K562 (cell line): Measurements from ENCODE around the gene SEBOX. TPM values are rescaled to one million over a fixed set of nuclear protein-coding genes. Genes with fewer than 3 reads are reported as not detected.
A peak's percentile ranks its signal among the peaks of the same experiment; 100 is the strongest.

Source experiments
- CBX1 ChIP-seq: sonication (generic); IDR thresholded peaks from 2 replicates; pipeline ENCODE4 v1.6.1; 2016; ENCODE audit warnings: antibody characterized with exemption, low read depth, mild to moderate bottlenecking
- CBX2 ChIP-seq: fragments of 200-600 bp; sonication (generic); IDR thresholded peaks from one replicate; pipeline ENCODE4 v1.6.1; 2012; ENCODE audit warnings: mild to moderate bottlenecking, low read length, inconsistent platforms; ENCODE audit not compliant: insufficient read depth, poor library complexity, severe bottlenecking
- CTCFL ChIP-seq: IDR thresholded peaks from 2 replicates; pipeline ENCODE4 v1.6.1; 2011; ENCODE audit warnings: borderline replicate concordance, low read depth, mild to moderate bottlenecking, moderate library complexity, low read length; ENCODE audit not compliant: insufficient read depth, poor library complexity, severe bottlenecking
- E2F6 ChIP-seq, 2 experiments: IDR thresholded peaks; 2 replicates each; pipeline ENCODE4 v1.6.1; 2011; ENCODE audit warnings: borderline replicate concordance in 1 of 2, control low read depth in 1 of 2, low read depth in 1 of 2, low read length in 1 of 2, mild to moderate bottlenecking in 1 of 2, mixed read lengths in 1 of 2, moderate library complexity in 1 of 2; ENCODE audit not compliant: insufficient read depth in 1 of 2, insufficient read length in 1 of 2, poor library complexity in 1 of 2, severe bottlenecking in 1 of 2; ENCODE audit errors: extremely low read depth in 1 of 2
- HDAC8 ChIP-seq: fragments of 450-650 bp; IDR thresholded peaks from 2 replicates; pipeline ENCODE4 v1.6.1; 2016; ENCODE audit warnings: mild to moderate bottlenecking, missing genetic modification characterization, moderate library complexity, missing compliant biosample characterization
- KAT8 ChIP-seq: fragments of 450-650 bp; IDR thresholded peaks from 2 replicates; pipeline ENCODE4 v1.6.1; 2016; ENCODE audit warnings: low read depth, mild to moderate bottlenecking
- MXD1 ChIP-seq: fragments of 250-450 bp; sonication (Bioruptor Pico); IDR thresholded peaks from 2 replicates; pipeline ENCODE4 v1.8.0; 2021; ENCODE audit warnings: borderline replicate concordance, mild to moderate bottlenecking, moderate library complexity; ENCODE audit not compliant: poor library complexity, severe bottlenecking
- PHB ChIP-seq: fragments of 250-450 bp; sonication (Bioruptor Pico); IDR thresholded peaks from 2 replicates; pipeline ENCODE4 v1.5.0; 2021
- PKNOX1 ChIP-seq: fragments of 450-650 bp; IDR thresholded peaks from 2 replicates; pipeline ENCODE4 v1.6.1; 2016
- SAP30 ChIP-seq: fragments of 200-600 bp; sonication (generic); IDR thresholded peaks from 2 replicates; pipeline ENCODE4 v1.6.1; 2012; ENCODE audit warnings: borderline replicate concordance, low read depth, mild to moderate bottlenecking, moderate library complexity, low read length, control low read depth, inconsistent platforms; ENCODE audit not compliant: insufficient read depth, poor library complexity, severe bottlenecking
- SP2 ChIP-seq: IDR thresholded peaks from 2 replicates; pipeline ENCODE4 v1.6.1; 2011; ENCODE audit warnings: mild to moderate bottlenecking, low read depth, low read length, moderate library complexity; ENCODE audit not compliant: poor library complexity, severe bottlenecking; ENCODE audit errors: extremely low read depth
- THAP7 ChIP-seq: fragments of 250-450 bp; sonication (Bioruptor Pico); IDR thresholded peaks from 2 replicates; pipeline ENCODE4 v1.5.0; 2021
- ZNF165 ChIP-seq: fragments of 250-450 bp; sonication (Bioruptor Pico); IDR thresholded peaks from 2 replicates; pipeline ENCODE4 v1.4.0; 2020; ENCODE audit warnings: borderline replicate concordance
- ZNF584 ChIP-seq: fragments of 200-800 bp; sonication (Bioruptor generic); IDR thresholded peaks from 2 replicates; pipeline ENCODE4 v1.6.1; 2016; ENCODE audit warnings: low read depth, mild to moderate bottlenecking, missing genetic modification characterization, missing compliant biosample characterization
- ZNF76 ChIP-seq: fragments of 250-450 bp; sonication (Bioruptor Pico); IDR thresholded peaks from 2 replicates; pipeline ENCODE4 v1.4.0; 2020; ENCODE audit warnings: mild to moderate bottlenecking, moderate library complexity, borderline replicate concordance
- polyA plus RNA-seq, 8 experiments: library from polyadenylated mRNA; depleted of rRNA in 4 of 8; stranded (reverse) in 5 of 8; unstranded in 3 of 8; fragments of >200 nt; fragmentation: Nextera tagmentation in 2 of 8; fragmentation: Illumina TruSeq in 1 of 8; extraction: Ambion mirVana in 2 of 8; extraction: Trizol in 1 of 8; gene quantifications; 2 replicates each; pipeline versions ENCODE4 v1.2.1 to v1.2.3, GENCODE V29; 2011 to 2014; ENCODE audit warnings: inconsistent platforms in 1 of 8, missing spikeins in 1 of 8
- total RNA-seq, 7 experiments: library from RNA; depleted of rRNA in 6 of 7; stranded (reverse); fragments of >200 nt in 6 of 7; fragmentation: Illumina TruSeq in 2 of 7; extraction: Trizol in 2 of 7; gene quantifications; 2 replicates each; pipeline versions ENCODE4 v1.2.1 to v1.2.3, GENCODE V29; 2011 to 2021; ENCODE audit warnings: low replicate concordance in 1 of 7
- TF ChIP-seq, protein P1 (sequence below), 2 experiments: fragments of 200-800 bp in 1 of 2; sonication (Bioruptor generic) in 1 of 2; sonication (generic) in 1 of 2; formaldehyde crosslinking in 1 of 2; IDR thresholded peaks in 1 of 2; conservative IDR thresholded peaks in 1 of 2; 2 replicates each; pipeline versions ENCODE4 v1.5.0 to v1.6.1; 2016 to 2020; ENCODE audit warnings: missing compliant biosample characterization in 1 of 2, missing genetic modification characterization in 1 of 2, missing genetic modification reagents in 1 of 2

Gene SEBOX
- total and polyA plus RNA-seq, 9 of the 15 experiments (the other 6 are each of a cell fraction or from before 2014, with no cell fraction given), result not detected

DNA sequence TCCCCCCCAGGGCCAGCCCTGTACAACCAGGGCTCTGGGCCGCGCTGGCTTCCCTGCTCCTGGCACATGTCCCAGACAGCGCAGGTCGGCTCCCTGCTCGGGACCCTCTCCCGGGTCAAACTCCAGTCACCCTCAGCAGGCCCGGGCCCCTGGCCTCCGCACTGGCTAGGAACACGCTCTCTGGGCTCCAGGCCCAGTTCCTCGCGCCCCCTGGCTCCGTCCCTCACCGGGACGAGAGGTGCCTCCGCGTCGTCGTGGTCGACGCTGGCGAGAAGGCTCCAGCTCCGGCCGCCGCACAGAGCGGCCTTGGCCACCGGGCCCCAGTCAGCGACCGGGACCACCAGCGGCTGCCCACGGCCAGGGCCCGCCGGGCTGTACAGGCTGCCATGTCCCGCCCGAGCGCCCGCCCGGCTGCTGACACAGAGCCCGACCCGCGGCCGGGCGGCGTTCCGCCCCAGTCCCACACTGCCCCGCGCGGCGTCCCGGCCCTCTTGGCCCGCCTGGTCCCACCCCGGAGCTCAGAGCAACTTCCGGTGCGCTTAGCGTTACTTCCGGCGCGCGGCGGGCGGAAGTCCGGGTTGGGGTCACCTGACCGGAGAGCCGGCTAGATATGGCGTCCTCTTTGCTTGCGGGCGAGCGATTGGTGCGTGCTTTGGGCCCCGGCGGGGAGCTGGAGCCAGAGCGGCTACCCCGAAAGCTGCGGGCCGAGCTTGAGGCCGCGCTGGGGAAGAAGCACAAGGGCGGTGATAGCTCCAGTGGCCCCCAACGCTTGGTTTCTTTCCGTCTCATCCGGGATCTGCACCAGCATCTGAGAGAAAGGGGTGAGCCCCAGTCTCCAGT, 7.7 kb downstream of the SEBOX start, which contains the start of gene POLDIP2 (continued):
- peak; percentile 33 for TF ChIP-seq SP2
- no peak for TF ChIP-seq ZNF165 (CRISPR knock-in tag)
- peak; percentile 55 for TF ChIP-seq SAP30
- no peak for TF ChIP-seq HDAC8 (tag)
- TF ChIP-seq KAT8, result no peak
- TF ChIP-seq E2F6 (IDR thresholded peaks at IDR 0.05; ENCODE audit: borderline replicate concordance in 1 of 2, extremely low read depth in 1 of 2, insufficient read depth in 1 of 2, insufficient read length in 1 of 2, low read depth in 1 of 2, low read length in 1 of 2, poor library complexity in 1 of 2, severe bottlenecking in 1 of 2), result peak; percentile 35 to 62
- no peak for TF ChIP-seq MXD1 (CRISPR knock-in tag)
- TF ChIP-seq PHB (CRISPR knock-in tag), result no peak
- 0 out of 2 replicates have a peak, but pooled peaks have one; percentile 17 for TF ChIP-seq THAP7 (CRISPR knock-in tag)
- TF ChIP-seq CTCFL, result peak; percentile 2
- peak; percentile 75 for TF ChIP-seq PKNOX1
- TF ChIP-seq CBX2, result no peak
- TF ChIP-seq CBX1, result peak; percentile 35; the same call in 1 of the 2 replicates
- TF ChIP-seq ZNF584 (CRISPR knock-in tag), result no peak
- TF ChIP-seq, protein P1, sequence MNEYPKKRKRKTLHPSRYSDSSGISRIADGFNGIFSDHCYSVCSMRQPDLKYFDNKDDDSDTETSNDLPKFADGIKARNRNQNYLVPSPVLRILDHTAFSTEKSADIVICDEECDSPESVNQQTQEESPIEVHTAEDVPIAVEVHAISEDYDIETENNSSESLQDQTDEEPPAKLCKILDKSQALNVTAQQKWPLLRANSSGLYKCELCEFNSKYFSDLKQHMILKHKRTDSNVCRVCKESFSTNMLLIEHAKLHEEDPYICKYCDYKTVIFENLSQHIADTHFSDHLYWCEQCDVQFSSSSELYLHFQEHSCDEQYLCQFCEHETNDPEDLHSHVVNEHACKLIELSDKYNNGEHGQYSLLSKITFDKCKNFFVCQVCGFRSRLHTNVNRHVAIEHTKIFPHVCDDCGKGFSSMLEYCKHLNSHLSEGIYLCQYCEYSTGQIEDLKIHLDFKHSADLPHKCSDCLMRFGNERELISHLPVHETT (CRISPR knock-in tag; conservative IDR thresholded peaks at IDR 0.05 in 1 of 2, IDR thresholded peaks at IDR 0.05 in 1 of 2), result peak in 1 of 2 experiments; percentile 87; a peak in 2 of 4 replicates
- peak; percentile 96 for TF ChIP-seq ZNF76
